GM04503 (cell line): ENCODE measurements around the gene PARP15.
"Not testable (repeated sequence)": the region's sequence is repeated elsewhere in the genome, so short reads cannot be mapped to it uniquely, and the experiment has no call there.

ENCODE experiments used
- DNase-seq: peaks from one replicate; pipeline ENCODE4 v3.0.0-alpha.2; 2012; ENCODE audit warnings: low read depth

Gene PARP15

GRCh38 chr3:122619040-122619439 is 41.6 kb downstream of the PARP15 start:
- no peak for DNase-seq

DNA sequence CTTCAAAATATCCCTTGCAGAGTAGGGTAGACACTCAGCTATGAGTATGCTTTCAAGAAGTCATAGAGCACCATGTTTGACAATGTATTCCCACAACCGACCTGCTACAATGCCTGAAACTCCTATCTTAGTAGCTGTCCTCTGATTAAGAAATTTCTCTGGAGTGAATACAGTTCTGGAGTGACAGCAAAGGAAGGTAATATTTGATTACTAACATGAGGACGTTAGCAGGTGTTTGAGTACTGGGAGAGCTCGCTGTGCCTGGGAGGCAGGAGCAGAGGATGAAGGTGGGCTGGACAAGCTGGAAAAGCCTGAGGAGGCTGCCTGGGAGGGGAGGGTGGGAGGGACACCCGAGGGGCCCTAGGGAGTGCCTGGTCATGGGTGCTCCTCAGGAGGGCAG is 42.9 kb downstream of the PARP15 start:
- DNase-seq, result no peak

DNA sequence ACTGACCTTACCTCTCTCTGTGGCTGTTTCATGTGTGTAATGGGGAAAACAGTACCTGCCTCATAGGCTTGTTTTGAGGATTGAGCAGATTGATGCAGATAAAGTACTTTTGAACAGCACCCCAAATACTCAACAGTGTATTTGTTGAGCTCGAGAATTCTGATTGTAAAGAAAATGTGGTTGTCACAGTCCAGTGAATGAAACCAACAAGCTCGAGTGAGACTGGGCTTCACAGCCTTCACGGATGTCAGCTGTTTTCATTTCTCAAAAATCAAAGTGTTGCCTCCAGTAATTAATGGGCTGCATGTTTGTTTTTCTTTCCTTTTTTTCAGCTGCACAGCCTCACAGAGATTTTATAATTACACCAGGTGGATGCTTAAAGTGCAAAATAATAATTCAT is 43.7 kb downstream of the PARP15 start:
- no peak for DNase-seq

- DNase-seq, result no peak
Measured at GRCh38 chr3:122623031-122623829, 45.8 kb downstream of the PARP15 start.

DNA sequence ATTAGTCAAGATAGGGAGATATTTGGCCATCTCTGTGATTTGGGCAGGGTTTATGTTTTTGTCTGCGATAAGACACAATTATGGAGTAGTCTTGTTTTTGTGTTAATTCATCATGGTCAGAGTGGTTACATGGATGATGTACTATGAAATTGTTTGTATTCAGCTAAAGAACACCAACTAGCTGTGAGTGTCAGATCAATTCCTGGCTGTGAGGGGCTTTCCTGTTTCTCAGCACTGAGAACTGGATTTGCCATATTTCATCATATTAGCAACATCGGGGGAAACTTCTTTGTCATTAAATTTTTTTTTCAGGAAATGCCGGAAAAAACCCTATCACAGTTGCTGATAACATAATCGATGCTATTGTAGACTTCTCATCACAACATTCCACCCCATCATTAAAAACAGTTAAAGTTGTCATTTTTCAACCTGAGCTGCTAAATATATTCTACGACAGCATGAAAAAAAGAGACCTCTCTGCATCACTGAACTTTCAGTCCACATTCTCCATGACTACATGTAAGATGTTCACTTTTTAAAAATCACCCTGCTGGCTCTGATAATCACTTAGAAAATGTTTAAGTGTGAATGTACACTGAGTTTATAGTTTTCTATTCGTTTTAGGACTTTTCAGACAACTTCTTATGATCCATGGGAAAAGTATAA is 49.2 kb downstream of the PARP15 start:
- no peak for DNase-seq

DNA sequence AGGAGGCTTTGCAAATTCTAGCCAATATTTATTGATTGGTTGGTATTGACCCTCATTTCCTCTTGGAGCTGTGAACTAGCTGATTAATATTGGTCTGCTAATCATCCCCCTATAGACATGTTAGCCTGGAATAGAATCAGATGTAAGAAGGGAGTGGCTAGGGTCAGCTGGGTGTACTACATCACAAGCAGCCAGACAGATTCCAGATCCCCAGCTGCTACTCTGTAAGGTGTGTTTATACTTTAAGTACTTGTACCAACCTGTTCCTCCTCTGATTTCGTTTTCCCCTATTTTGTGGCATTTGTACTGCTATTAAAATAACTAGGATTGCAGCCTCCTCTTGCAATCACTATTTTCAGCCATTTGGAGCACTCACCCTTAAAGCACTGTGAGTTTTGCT is 49.9 kb downstream of the PARP15 start:
- DNase-seq, result no peak

DNA sequence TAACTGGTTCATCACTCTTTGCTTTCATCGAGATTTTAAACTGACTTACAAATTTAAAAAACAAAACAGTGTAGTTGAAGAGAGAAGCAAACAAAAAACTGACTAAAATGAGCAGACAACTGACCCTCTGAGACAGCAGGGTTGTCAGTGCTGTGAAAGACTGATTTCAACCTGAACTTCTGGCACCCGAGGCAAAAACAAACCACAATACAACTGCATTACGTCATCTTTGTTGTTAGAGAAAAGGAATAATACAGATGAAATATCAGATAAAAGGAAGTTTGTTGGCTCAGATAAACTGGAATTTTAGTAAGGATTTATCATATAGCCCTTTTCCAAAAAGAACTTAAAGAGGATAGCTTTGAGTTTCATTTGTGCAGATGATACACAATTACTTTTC is 51.1 kb downstream of the PARP15 start:
- no peak for DNase-seq

- DNase-seq, result no peak
Measured at GRCh38 chr3:122629763-122630162, 52.3 kb downstream of the PARP15 start.

DNA sequence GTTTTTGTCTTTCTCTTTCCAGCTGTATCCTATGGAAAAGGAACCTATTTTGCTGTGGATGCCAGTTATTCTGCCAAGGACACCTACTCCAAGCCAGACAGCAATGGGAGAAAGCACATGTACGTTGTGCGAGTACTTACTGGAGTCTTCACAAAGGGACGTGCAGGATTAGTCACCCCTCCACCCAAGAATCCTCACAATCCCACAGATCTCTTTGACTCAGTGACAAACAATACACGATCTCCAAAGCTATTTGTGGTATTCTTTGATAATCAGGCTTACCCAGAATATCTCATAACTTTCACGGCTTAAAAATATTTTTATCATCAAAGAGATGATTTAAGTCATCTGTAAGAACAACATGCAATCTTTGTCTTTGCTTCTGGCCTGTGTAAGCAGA is 58.3 kb downstream of the PARP15 start:
- DNase-seq, result no peak

GRCh38 chr3:122636697-122637096 is 59.2 kb downstream of the PARP15 start:
- DNase-seq, result no peak

GRCh38 chr3:122640437-122640999 is 63.1 kb downstream of the PARP15 start:
- DNase-seq, result no peak

- no peak for DNase-seq
Measured at GRCh38 chr3:122642935-122643334, 65.5 kb downstream of the PARP15 start.

DNA sequence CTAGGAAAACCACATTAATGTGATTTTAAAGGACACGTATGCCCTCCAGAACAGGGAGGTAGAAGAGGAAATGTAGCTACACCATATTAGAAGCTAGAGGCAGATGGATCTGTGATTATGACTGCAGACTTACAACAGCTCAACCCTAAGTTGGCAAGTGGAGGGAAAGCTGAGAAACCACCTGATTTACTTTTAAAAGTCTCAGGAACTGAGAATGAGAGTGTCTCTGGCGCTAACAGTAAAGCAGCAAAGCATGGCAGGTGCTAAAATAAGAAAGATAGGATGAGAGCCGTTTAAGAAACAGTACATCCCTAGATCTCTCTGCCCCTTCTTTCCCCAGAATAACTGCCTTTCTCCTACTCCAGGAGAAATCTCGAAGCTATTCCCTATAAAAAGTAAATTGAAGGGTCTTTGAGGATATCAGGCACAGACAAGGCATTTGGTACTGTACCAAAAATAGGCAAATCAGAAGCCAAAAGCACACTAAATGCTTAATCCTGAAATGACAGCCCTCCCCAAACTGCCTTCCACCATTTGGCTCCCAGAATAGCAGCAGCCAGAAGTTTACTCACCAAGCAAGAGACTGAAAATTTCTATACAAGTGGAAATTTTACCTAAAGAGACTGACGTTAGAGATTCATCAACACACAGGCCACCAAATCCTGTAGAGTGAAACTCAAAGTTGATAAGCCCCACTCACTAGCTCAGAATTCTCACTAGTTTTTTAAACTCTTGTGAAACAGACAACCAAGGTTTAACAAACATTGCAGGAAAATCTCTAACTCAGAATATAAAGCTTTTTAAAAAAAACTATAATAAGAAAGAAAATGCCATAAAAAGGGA is 68.9 kb downstream of the PARP15 start:
- DNase-seq, result no peak

- DNase-seq, result not testable (repeated sequence)
Measured at GRCh38 chr3:122651233-122651907, 73.9 kb downstream of the PARP15 start.

- DNase-seq, result not testable (repeated sequence)
Measured at GRCh38 chr3:122651962-122652361, 74.5 kb downstream of the PARP15 start.

DNA sequence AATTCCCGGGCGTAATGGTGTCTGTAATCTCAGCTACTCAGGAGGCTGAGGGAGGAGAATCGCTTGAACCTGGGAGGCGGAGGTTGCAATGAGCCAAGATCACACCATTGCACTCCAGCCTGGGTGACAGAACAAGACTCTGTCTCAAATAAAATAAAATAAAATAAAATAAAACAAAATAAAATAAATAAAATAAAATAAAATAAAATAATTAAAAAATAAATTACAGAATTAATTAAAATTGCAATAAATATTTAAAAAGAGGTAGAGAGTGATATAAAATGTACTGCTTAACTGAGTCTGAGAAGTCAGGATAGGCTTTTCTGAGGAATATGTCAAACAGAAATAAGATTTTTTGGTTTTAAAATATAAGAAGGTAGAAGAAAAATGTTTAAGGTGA is 80.9 kb downstream of the PARP15 start:
- not testable (repeated sequence) for DNase-seq

DNA sequence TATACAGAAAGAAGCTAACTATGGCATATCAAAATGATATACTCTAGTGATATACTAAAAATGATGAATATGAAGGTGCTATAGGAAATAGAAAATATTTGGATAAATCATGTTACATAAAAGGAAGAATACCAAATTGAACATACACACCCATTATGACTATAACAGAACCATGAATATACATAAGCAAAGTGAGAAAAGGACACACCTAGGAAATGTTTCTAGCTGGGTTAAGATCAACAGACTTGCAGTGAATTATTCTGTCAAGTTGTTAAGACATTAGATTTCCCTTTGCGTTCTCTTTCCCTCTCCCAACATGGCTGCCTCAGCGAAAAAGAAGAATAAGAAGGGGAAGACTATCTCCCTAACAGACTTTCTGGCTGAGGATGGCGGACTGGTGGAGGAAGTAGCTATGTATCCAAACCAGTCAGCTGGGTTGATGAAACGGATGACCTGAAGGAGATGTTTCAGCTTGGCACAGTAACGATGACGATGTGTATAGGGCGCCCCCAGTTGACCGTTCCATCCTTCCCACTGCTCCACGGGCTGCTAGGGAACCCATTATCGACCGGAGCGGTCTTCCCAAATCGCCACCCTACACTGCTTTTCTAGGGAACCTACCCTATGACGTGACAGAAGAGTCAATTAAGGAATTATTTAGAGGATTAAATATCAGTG is 83.0 kb downstream of the PARP15 start:
- DNase-seq, result no peak

- DNase-seq, result no peak
Measured at GRCh38 chr3:122661633-122662032, 84.2 kb downstream of the PARP15 start.

DNA sequence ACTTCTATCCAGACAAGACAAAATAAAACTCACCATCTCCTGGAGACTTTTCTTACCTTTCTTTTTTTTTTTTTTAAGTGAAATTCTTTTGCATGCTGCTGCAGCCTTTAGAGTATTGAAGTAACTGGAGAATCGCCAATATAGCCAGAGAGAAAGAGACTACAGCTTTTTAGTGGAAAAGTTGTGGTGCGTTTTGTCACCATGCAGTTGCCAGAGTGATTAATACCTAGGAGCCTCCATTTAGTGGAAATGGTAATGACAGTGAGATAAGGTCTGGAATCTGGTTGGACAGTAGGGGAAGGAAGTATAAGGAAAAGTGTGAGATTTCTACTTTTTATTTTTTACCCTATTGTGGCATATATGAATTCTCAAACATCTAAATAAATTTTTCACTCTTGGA is 85.1 kb downstream of the PARP15 start:
- DNase-seq, result no peak

GRCh38 chr3:122665226-122665786 is 87.9 kb downstream of the PARP15 start:
- DNase-seq, result no peak

DNA sequence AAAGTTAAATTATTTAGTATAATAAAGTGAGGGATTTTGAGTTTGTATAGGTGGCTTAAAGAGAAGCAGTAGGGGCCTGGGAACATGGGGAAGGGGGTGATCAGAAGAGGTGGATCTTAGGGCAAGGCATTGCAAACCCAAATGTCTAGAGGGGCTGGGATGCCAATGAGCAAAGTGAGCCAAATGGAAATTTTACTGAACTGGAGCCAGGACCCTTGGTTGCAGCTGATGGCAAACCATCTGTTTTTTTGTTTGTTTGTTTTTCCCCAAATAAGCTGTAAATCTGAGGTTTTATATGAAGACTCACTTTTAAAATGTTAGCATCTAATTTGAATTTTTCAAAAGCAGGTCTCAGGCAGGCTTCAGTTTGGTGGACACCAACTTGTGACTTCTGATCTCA is 88.4 kb downstream of the PARP15 start:
- no peak for DNase-seq
